H1 (cell line): ENCODE measurements around the gene BRICD5. TPM values are rescaled to one million over a fixed set of nuclear protein-coding genes. Genes with fewer than 3 reads are reported as not detected.

Experiments used
- CEBPB ChIP-seq: IDR thresholded peaks from 2 replicates; pipeline ENCODE4 v1.6.1; 2012; ENCODE audit warnings: low read depth, low read length
- CHD2 ChIP-seq: IDR thresholded peaks from 2 replicates; pipeline ENCODE4 v1.6.1; 2012; ENCODE audit warnings: low read length, improper control_type of control experiment
- CREB1 ChIP-seq: IDR thresholded peaks from 2 replicates; pipeline ENCODE4 v1.6.1; 2012; ENCODE audit warnings: inconsistent platforms
- E2F6 ChIP-seq: IDR thresholded peaks from 2 replicates; pipeline ENCODE4 v1.6.1; 2012; ENCODE audit warnings: inconsistent platforms
- EGR1 ChIP-seq: IDR thresholded peaks from 2 replicates; pipeline ENCODE4 v1.6.1; 2011; ENCODE audit warnings: low read depth, low read length, borderline replicate concordance
- GABPA ChIP-seq: IDR thresholded peaks from 2 replicates; pipeline ENCODE4 v1.6.1; 2011; ENCODE audit warnings: mild to moderate bottlenecking, low read length, moderate library complexity, borderline replicate concordance; ENCODE audit not compliant: insufficient read depth
- HDAC6 ChIP-seq: IDR thresholded peaks from one replicate; pipeline ENCODE4 v1.7.1; 2012; ENCODE audit warnings: low read depth, mild to moderate bottlenecking, inconsistent platforms, low read length, moderate library complexity
- KDM4A ChIP-seq: IDR thresholded peaks from one replicate; pipeline ENCODE4 v1.7.1; 2012; ENCODE audit warnings: low read depth, mild to moderate bottlenecking, moderate library complexity, low read length, inconsistent platforms; ENCODE audit not compliant: severe bottlenecking
- POLR2A ChIP-seq, 2 experiments: IDR thresholded peaks; 1 replicate in 1 of 2; 2 replicates in 1 of 2; pipeline ENCODE4 v1.6.1; 2011; ENCODE audit warnings: low read depth in 2 of 2, low read length in 2 of 2, mild to moderate bottlenecking in 2 of 2; ENCODE audit errors: control extremely low read depth in 1 of 2
- POLR2AphosphoS5 ChIP-seq: IDR thresholded peaks from 2 replicates; pipeline ENCODE4 v1.6.1; 2011; ENCODE audit warnings: low read depth, low read length
- POU5F1 ChIP-seq: IDR thresholded peaks from 2 replicates; pipeline ENCODE4 v1.6.1; 2011; ENCODE audit warnings: low read depth, mild to moderate bottlenecking, low read length, moderate library complexity
- SAP30 ChIP-seq: fragments of 300-600 bp; sonication (generic); IDR thresholded peaks from 2 replicates; pipeline ENCODE4 v1.7.1; 2012; ENCODE audit warnings: low read length, moderate library complexity, mild to moderate bottlenecking, inconsistent platforms; ENCODE audit not compliant: insufficient read depth, insufficient replicate concordance
- SIRT6 ChIP-seq: IDR thresholded peaks from one replicate; pipeline ENCODE4 v1.7.1; 2012; ENCODE audit warnings: low read length, inconsistent platforms
- SP1 ChIP-seq: IDR thresholded peaks from 2 replicates; pipeline ENCODE4 v1.6.1; 2011; ENCODE audit warnings: low read depth, low read length
- SP2 ChIP-seq: IDR thresholded peaks from 2 replicates; pipeline ENCODE4 v1.6.1; 2012; ENCODE audit warnings: mild to moderate bottlenecking, low read length, inconsistent platforms
- SP4 ChIP-seq: IDR thresholded peaks from 2 replicates; pipeline ENCODE4 v1.6.1; 2012; ENCODE audit warnings: low read length, inconsistent platforms
- SRF ChIP-seq: IDR thresholded peaks from 2 replicates; pipeline ENCODE4 v1.6.1; 2011; ENCODE audit warnings: mild to moderate bottlenecking, low read depth, low read length, moderate library complexity
- TAF7 ChIP-seq: optimal IDR thresholded peaks from 2 replicates; pipeline ENCODE3; 2011; ENCODE audit warnings: low read depth, mild to moderate bottlenecking, inconsistent platforms, low read length, moderate library complexity, borderline replicate concordance
- TBP ChIP-seq: IDR thresholded peaks from 2 replicates; pipeline ENCODE4 v1.6.1; 2011; ENCODE audit warnings: low read depth, low read length, improper control_type of control experiment
- ZNF274 ChIP-seq: IDR thresholded peaks from 2 replicates; pipeline ENCODE4 v1.7.0; 2012; ENCODE audit warnings: low read length, borderline replicate concordance; ENCODE audit errors: extremely low read depth
- polyA plus RNA-seq, 7 experiments: library from polyadenylated mRNA; depleted of rRNA in 3 of 7; stranded (reverse) in 5 of 7; unstranded in 2 of 7; fragments of >200 nt in 5 of 7; fragments of 200-250 nt in 2 of 7; gene quantifications; 1 replicate in 5 of 7; 2 replicates in 1 of 7; 4 replicates in 1 of 7; pipeline versions ENCODE4 v1.2.1 to v1.2.3, GENCODE V29; 2011 to 2013; ENCODE audit warnings: missing spikeins in 2 of 7, mixed read lengths in 2 of 7
- total RNA-seq: library from RNA; stranded (reverse); fragmentation: NEBNext Ultra II Directional; extraction: Animal tissue kit (Norgen Biotek cat#: 25700); gene quantifications from 2 replicates; pipeline ENCODE4 v1.2.1, GENCODE V29; 2021

BRICD5 gene
- total and polyA plus RNA-seq, 2 of the 8 experiments (the other 6 are each of a cell fraction or from before 2014, with no cell fraction given) = 8.5 to 14.2 TPM

- TF ChIP-seq HDAC6 (no peak), GABPA (peak; percentile 80), SP1 (peak; percentile 66; the same call in 1 of the 2 replicates), TAF7 (peak; percentile 35), TBP (peak; percentile 33; the same call in 1 of the 2 replicates), POLR2AphosphoS5 (peak; percentile 75), SP4 (peak; percentile 94), EGR1 (peak; percentile 65; the same call in 1 of the 2 replicates), KDM4A (no peak), SAP30 (no peak), CREB1 (peak; percentile 57; the same call in 1 of the 2 replicates), CHD2 (no peak), E2F6 (peak; percentile 92), POU5F1 (no peak), SIRT6 (no peak), ZNF274 (no peak), POLR2A (IDR thresholded peaks at IDR 0.05; ENCODE audit: control extremely low read depth in 1 of 2, low read depth in 2 of 2, low read length in 2 of 2) (peak in 1 of 2 experiments; percentile 58; a peak in 1 of 3 replicates), CEBPB (no peak), SP2 (no peak), SRF (no peak)
These were observed 32.1 kb downstream of the BRICD5 start (continued) for GRCh38 chr16:2178321-2179106.
